T-helper 1 cell (primary cell): ENCODE data around the gene ABCG2.

Experiments
- DNase-seq, 5 donors: peaks; one replicate each; pipeline ENCODE4 v3.0.0-alpha.2; 2012 to 2020

Gene ABCG2

DNA sequence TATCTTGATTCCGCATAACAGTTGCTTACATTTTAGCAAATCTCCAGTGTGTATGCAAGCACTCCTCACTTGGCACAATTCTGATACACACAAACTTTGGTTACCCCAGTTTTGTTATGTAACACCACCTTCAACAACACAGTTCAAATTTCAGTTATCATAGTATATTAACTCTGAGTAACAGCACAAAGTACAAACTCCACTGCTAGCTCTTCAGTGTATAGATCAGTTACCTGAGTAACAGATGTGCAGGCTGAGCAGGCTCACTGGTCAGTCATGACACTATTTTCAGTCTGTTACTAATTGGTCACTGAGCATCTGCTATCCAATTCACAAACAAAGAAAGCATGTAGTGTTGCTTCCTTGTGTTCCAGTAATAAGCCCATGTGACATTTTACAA, 95.6 kb downstream of the ABCG2 start:
- no peak for DNase-seq

DNA sequence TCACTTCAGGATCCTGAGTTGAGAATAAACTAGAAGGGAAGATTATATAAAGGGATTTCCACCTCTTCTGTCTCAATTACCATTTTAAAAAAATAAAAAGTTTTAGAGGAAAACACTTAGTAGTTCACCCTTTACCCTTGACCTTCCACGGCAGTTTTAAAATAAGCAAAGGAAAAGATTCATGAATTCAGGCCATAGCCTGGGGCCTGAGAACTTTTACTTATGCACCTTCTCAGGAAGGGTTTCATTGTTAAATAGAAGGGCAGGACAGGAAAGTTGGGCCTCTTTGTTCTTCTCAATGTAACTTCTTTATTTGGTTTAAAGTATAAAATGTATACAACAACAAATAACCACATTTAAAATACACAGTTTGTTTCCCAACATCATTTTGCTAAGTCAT, 96.1 kb downstream of the ABCG2 start:
- no peak for DNase-seq

DNA sequence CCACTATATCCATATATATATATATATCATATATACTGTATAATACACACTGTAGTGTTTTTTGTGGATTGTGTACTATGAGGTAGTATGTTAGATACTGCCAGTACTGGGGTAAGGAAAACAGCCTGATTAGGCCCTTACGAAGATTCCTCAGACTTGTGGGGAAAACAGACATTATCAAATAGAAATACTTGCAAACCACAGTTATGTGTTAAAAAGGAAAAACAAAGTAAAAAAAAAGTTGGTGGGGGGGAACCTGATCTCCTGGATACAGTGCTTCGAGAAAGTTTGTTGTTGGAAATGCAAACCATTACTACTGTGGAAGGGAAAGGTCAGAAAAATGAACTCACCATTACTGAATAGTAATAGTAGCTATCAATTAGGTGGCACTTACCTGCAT, 98.0 kb downstream of the ABCG2 start:
- DNase-seq, result no peak

DNA sequence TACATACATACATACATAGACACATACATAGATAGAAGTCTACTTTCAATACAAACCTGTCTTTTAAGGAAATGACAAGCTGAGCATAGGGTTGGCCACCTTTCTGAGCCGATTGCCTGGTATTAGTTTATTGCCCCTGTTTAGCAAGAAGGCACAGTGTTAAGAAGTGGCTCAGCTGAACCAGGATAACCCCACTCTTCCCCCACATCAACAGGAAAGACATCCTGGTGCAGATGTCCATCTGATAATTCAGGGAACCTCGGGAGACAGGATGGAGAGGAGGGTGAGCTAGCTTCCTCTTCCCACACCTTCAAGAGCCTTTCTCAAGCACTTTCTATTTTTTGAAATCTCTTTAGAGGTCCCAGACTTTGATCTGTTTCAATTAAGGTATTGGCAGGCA, 98.7 kb downstream of the ABCG2 start:
- no peak for DNase-seq

GRCh38 chr4:88058295-88058694, 100.1 kb downstream of the ABCG2 start:
- DNase-seq, result no peak

DNA sequence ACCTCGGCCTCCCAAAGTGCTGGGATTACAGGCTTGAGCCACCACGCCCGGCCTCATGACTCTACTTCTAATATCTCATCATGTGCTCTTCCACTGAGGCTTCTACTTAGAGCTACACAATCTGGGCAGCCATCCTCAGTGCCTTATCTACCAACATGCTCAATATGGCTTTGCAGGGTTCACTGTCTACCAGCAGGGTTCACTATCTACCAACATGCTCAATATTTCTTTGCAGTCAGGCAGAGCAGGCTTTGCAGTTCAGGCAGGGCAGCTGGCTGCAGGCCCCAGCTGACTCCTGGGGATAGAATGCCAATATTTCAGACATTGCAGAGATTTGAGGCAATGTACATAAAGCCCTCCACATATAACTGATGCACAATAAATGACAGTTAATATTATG, 103.5 kb downstream of the ABCG2 start:
- DNase-seq, result peak in 1 of 5 donors; percentile 13

GRCh38 chr4:88054229-88054628, 104.2 kb downstream of the ABCG2 start:
- no peak for DNase-seq

- no peak for DNase-seq
Measured at GRCh38 chr4:88045021-88045420, 113.4 kb downstream of the ABCG2 start.

- DNase-seq, result no peak
Measured at GRCh38 chr4:88043586-88044340, 114.7 kb downstream of the ABCG2 start.

DNA sequence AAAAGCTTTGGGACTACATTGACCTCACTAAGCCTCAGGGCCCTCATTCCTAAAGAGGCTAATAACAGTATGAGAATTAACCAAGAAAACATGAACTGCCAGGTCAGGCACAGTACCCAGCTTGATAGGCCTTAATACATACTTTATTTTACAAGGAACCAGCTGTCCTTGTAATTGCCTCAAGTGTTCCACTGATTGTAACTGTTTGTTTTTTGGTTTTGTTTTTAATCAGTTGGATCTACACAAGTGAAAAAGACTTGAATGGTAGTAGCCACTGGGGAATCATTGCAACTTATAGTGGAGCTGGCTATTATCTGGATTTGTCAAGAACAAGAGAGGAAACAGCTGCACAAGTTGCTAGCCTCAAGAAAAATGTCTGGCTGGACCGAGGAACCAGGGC, 115.4 kb downstream of the ABCG2 start:
- no peak for DNase-seq

GRCh38 chr4:88041626-88042025, 116.8 kb downstream of the ABCG2 start:
- no peak for DNase-seq

DNA sequence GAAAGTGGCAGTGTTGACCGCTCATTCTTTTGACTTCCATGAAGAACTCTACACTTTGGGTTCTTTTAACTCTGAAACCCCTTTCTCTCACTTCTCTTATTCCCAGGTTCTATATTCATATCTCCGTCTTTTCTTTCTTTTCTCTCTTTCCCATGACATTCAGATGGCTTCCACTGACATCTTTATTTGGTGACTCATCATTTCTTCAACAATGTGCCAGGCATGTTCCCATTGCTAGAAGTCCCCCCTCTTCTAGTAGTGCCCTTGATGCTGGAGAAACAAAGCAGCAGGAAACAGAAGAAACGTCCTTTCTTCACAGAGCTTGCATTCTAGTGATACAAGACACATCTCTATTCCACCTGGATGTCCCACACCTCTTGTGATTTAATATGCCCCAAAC, 117.7 kb downstream of the ABCG2 start:
- no peak for DNase-seq
